Effector memory CD4-positive, alpha-beta T cell (primary cell): ENCODE results near the gene CAMTA1.

Experiments used
- DNase-seq, 3 donors: peaks; one replicate each; pipeline ENCODE4 v3.0.0-alpha.2; 2020
- H3K27ac ChIP-seq: 2 replicates; pipeline ENCODE4 v1.7.0; 2013; ENCODE audit warnings: mild to moderate bottlenecking, low read length, moderate library complexity; ENCODE audit not compliant: insufficient read depth, poor library complexity, severe bottlenecking
- H3K27me3 ChIP-seq: replicated peaks from 2 replicates; pipeline ENCODE4 v1.7.0; 2013; ENCODE audit warnings: mild to moderate bottlenecking, low read length; ENCODE audit not compliant: insufficient read depth, control insufficient read depth, poor library complexity, severe bottlenecking
- H3K36me3 ChIP-seq: 2 replicates; pipeline ENCODE4 v1.7.0; 2013; ENCODE audit warnings: mild to moderate bottlenecking, low read length, moderate library complexity; ENCODE audit not compliant: control insufficient read depth, insufficient read depth
- H3K4me1 ChIP-seq: 2 replicates; pipeline ENCODE4 v1.7.0; 2013; ENCODE audit warnings: low read length, mild to moderate bottlenecking; ENCODE audit not compliant: control insufficient read depth, insufficient read depth, poor library complexity, severe bottlenecking
- H3K4me3 ChIP-seq: 2 replicates; pipeline ENCODE4 v1.7.0; 2013; ENCODE audit warnings: low read length, low read depth, mild to moderate bottlenecking; ENCODE audit not compliant: insufficient read depth, poor library complexity, severe bottlenecking
- H3K9me3 ChIP-seq: 2 replicates; pipeline ENCODE4 v1.7.0; 2013; ENCODE audit warnings: mild to moderate bottlenecking, low read length, moderate library complexity; ENCODE audit not compliant: control insufficient read depth

CAMTA1 gene

DNA sequence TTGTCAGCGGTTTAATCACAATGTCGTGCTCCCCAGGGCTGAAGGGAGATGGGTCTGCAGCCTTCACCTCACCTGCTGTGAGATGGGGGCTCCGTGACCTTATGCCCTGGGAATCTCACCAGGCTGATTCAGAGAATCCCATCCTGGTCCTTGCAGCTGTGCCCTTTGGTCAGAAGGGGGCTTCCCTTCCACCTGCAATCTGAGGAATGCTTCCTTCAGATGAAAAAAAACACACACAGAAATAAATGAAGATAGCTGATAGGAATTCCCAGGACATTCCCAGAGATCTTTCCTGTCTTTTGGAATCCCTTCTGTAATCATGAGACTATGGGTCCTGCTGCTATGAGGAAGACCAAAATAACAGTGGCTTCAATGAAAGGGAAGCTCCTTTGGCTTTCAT, 858.8 kb downstream of the CAMTA1 start:
- DNase-seq = no peak
- H3K36me3 ChIP-seq = no peaks in the 10 kb centered on the region
- H3K9me3 ChIP-seq = no peaks in the 10 kb centered on the region
- H3K27me3 ChIP-seq = no peaks in the 10 kb centered on the region
- H3K27ac ChIP-seq = no peak overlapping the region
- H3K4me1 ChIP-seq = no peaks in the 10 kb centered on the region
- H3K4me3 ChIP-seq = no peak overlapping the region

GRCh38 chr1:7644961-7645750, 859.9 kb downstream of the CAMTA1 start:
- no peak for DNase-seq
- Histone ChIP-seq H3K9me3 (no peaks in the 10 kb centered on the region), H3K4me3 (no peak overlapping the region), H3K27ac (no peak overlapping the region), H3K4me1 (no peaks in the 10 kb centered on the region), H3K27me3 (no peaks in the 10 kb centered on the region), H3K36me3 (no peaks in the 10 kb centered on the region)

- Histone ChIP-seq H3K27ac (no peak overlapping the region), H3K27me3 (no peaks in the 10 kb centered on the region), H3K4me3 (no peak overlapping the region), H3K4me1 (no peaks in the 10 kb centered on the region), H3K36me3 (no peaks in the 10 kb centered on the region), H3K9me3 (no peaks in the 10 kb centered on the region)
- DNase-seq = no peak
These were observed 860.4 kb downstream of the CAMTA1 start for GRCh38 chr1:7645751-7646048.

DNA sequence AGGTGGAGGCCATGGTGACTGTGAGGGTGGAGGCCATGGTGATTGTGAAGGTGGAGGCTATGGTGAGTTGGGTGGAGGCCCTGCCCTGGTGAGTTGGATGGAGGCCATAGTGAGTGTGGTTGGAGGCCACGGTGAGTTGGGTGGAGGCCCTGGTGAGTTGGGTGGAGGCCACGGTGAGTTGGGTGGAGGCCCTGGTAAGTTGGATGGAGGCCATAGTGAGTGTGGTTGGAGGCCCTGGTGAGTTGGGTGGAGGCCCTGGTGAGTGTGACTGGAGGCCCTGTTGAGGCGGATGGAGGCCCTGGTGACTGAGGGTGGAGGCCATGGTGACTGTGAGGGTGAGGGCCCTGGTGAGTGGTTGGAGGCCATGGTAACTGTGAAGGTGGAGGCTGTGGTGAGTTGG, 860.9 kb downstream of the CAMTA1 start:
- no peak overlapping the region for H3K27ac ChIP-seq
- DNase-seq = no peak
- no peaks in the 10 kb centered on the region for H3K9me3 ChIP-seq
- H3K4me3 ChIP-seq = no peak overlapping the region
- no peaks in the 10 kb centered on the region for H3K36me3 ChIP-seq
- H3K4me1 ChIP-seq = no peaks in the 10 kb centered on the region
- no peaks in the 10 kb centered on the region for H3K27me3 ChIP-seq

GRCh38 chr1:7646981-7647901, 862.0 kb downstream of the CAMTA1 start:
- H3K4me1 ChIP-seq = no peaks in the 10 kb centered on the region
- H3K36me3 ChIP-seq = no peaks in the 10 kb centered on the region
- H3K9me3 ChIP-seq = no peaks in the 10 kb centered on the region

DNA sequence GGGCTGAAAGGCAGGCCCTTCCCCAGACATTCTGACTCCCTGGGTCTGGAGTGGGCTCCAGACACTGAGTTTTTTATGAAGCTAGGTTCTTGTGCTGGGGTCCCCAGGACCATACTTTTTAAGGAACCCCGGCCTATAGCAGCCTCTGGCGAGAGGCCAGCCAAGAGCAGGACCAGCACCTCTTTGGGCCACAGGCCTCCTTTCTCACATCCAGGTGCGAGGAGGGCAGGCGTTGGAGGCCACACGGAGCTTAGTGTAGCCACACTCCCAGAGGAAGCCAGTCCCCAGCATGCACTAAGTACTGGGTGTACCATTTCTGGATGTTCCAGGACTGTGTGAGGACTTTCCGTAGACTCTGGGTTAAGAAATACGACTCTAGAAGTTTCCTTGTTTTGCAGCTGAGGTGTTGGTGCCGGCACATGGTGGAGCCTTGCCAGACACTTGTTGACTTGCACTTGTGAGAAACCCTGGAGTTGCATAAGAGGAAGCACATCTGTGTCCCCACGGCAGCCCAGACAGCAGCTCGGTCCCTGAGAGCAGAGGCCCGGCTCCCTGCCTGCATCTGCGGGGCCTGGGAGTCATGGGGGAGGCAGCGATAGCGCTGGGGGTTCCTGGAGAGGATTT, 863.6 kb downstream of the CAMTA1 start:
- Histone ChIP-seq H3K27ac (no peak overlapping the region), H3K4me1 (no peaks in the 10 kb centered on the region), H3K27me3 (no peaks in the 10 kb centered on the region), H3K4me3 (no peak overlapping the region), H3K9me3 (no peaks in the 10 kb centered on the region), H3K36me3 (no peaks in the 10 kb centered on the region)
- DNase-seq = no peak

More at GRCh38 chr1:7646981-7647901, 862.0 kb downstream of the CAMTA1 start:
- Histone ChIP-seq H3K27me3 (no peaks in the 10 kb centered on the region), H3K4me3 (no peak overlapping the region), H3K27ac (no peak overlapping the region)
- DNase-seq = peak; percentile 22 to 51 (median 33)

DNA sequence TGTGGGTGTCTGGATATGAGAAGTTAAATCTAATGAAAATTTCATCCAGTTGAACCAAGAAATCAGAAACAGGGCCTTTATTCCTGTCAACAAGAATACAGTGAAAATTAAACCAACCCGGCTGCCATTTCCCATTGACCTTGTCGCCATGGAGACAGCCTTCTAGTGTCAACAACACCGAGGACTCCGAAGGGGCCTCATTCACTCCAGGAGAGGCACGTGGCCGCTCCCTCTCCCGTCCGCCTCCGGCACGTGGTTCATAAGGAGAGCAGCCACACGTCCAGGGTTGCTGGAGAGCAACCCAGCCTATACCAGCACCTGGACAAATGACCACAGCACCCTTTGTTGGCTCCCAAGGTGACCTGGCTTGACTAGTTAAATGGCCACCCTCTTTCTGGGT, 865.5 kb downstream of the CAMTA1 start:
- Histone ChIP-seq H3K4me1 (no peaks in the 10 kb centered on the region), H3K27me3 (no peaks in the 10 kb centered on the region)
- DNase-seq = no peak

DNA sequence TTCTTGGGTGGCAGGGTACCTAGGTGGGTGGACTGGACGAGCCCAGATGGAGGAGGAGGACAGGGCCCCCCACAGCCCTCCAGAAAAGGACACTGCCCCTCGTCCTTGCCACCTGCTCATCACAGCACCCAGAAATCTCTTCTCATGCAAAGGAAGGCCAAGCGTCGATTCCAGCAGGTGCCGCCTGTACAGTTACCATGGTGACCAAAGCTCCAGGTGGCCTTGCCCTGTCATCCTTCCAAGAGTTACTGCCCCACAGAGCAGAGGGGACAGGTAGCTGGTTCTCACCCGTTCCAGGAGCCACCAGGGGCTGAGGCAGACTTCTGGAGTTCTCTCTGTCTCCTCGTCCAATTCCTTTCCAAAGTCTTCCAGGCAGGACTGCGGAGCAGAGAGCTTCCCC, 865.9 kb downstream of the CAMTA1 start:
- H3K27ac ChIP-seq = no peak overlapping the region
- no peaks in the 10 kb centered on the region for H3K4me1 ChIP-seq
- no peaks in the 10 kb centered on the region for H3K9me3 ChIP-seq
- no peak overlapping the region for H3K4me3 ChIP-seq
- no peaks in the 10 kb centered on the region for H3K36me3 ChIP-seq
- DNase-seq = no peak
- H3K27me3 ChIP-seq = no peaks in the 10 kb centered on the region

More for the DNA sequence above, 865.5 kb downstream of the CAMTA1 start:
- Histone ChIP-seq H3K27ac (no peak overlapping the region), H3K9me3 (no peaks in the 10 kb centered on the region), H3K4me3 (no peak overlapping the region), H3K36me3 (no peaks in the 10 kb centered on the region)

GRCh38 chr1:7652061-7652460, 866.8 kb downstream of the CAMTA1 start:
- Histone ChIP-seq H3K36me3 (no peaks in the 10 kb centered on the region), H3K4me1 (no peaks in the 10 kb centered on the region), H3K4me3 (no peak overlapping the region), H3K27me3 (no peaks in the 10 kb centered on the region), H3K9me3 (no peaks in the 10 kb centered on the region), H3K27ac (no peak overlapping the region)
- DNase-seq = no peak
